ENCODE measurements around the gene CCSAP.

CCSAP gene

GRCh38 chr1:229326601-229327000 is 16.2 kb downstream of the CCSAP start:
- Histone ChIP-seq H3K9ac (ENCODE audit: low read length) (no peak overlapping the region), H4K20me1 (ENCODE audit: insufficient read depth, low read length) (peaks cover 20% of the 10 kb centered on the region), H3K4me1 (ENCODE audit: low read length) (peaks cover 55% of the 10 kb centered on the region), H3K36me3 (replicated peaks; ENCODE audit: low read depth, low read length) (peaks cover 48% of the 10 kb centered on the region), H2AFZ (ENCODE audit: low read depth, low read length) (no peak overlapping the region), H3K4me2 (ENCODE audit: low read length) (no peak overlapping the region), H3K79me2 (ENCODE audit: low read length) (peaks cover 7% of the 10 kb centered on the region; the same call in 1 of the 2 replicates), H3K9me3 (ENCODE audit: insufficient read depth, low read length) (no peaks in the 10 kb centered on the region), H3K27me3 (ENCODE audit: low read depth, low read length) (no peaks in the 10 kb centered on the region), H3K4me3 (ENCODE audit: low read length) (no peak overlapping the region), H3K27ac (ENCODE audit: low read length) (no peak overlapping the region)
- TF ChIP-seq EZH2phosphoT487 (IDR thresholded peaks at IDR 0.05; ENCODE audit: low read depth), result no peak
- no peak for TF ChIP-seq CTCF (IDR thresholded peaks at IDR 0.05; ENCODE audit: low read depth, low read length)

- H3K9ac ChIP-seq (ENCODE audit: low read length), result no peak overlapping the region
- no peaks in the 10 kb centered on the region for H3K9me3 ChIP-seq (ENCODE audit: insufficient read depth, low read length)
- no peaks in the 10 kb centered on the region for H3K27me3 ChIP-seq (ENCODE audit: low read depth, low read length)
- H3K79me2 ChIP-seq (ENCODE audit: low read length), result peaks cover 7% of the 10 kb centered on the region; the same call in 1 of the 2 replicates
- peaks cover 20% of the 10 kb centered on the region for H4K20me1 ChIP-seq (ENCODE audit: insufficient read depth, low read length)
- TF ChIP-seq CTCF (IDR thresholded peaks at IDR 0.05; ENCODE audit: low read depth, low read length) (no peak), EZH2phosphoT487 (IDR thresholded peaks at IDR 0.05; ENCODE audit: low read depth) (no peak)
- no peak overlapping the region for H3K27ac ChIP-seq (ENCODE audit: low read length)
- H3K4me3 ChIP-seq (ENCODE audit: low read length), result no peak overlapping the region
- peaks cover 55% of the 10 kb centered on the region for H3K4me1 ChIP-seq (ENCODE audit: low read length)
- peak overlapping the region; percentile 40 for H3K4me2 ChIP-seq (ENCODE audit: low read length)
- H2AFZ ChIP-seq (ENCODE audit: low read depth, low read length), result no peak overlapping the region
- peaks cover 51% of the 10 kb centered on the region for H3K36me3 ChIP-seq (replicated peaks; ENCODE audit: low read depth, low read length)
Observed at GRCh38 chr1:229325853-229326487, 16.9 kb downstream of the CCSAP start.

- no peak overlapping the region for H3K4me3 ChIP-seq (ENCODE audit: low read length)
- no peaks in the 10 kb centered on the region for H3K27me3 ChIP-seq (ENCODE audit: low read depth, low read length)
- peaks cover 7% of the 10 kb centered on the region; the same call in 1 of the 2 replicates for H3K79me2 ChIP-seq (ENCODE audit: low read length)
- H2AFZ ChIP-seq (ENCODE audit: low read depth, low read length), result no peak overlapping the region
- H4K20me1 ChIP-seq (ENCODE audit: insufficient read depth, low read length), result peaks cover 20% of the 10 kb centered on the region
- H3K27ac ChIP-seq (ENCODE audit: low read length), result no peak overlapping the region
- no peaks in the 10 kb centered on the region for H3K9me3 ChIP-seq (ENCODE audit: insufficient read depth, low read length)
- peak overlapping the region; percentile 40 for H3K4me2 ChIP-seq (ENCODE audit: low read length)
- H3K36me3 ChIP-seq (replicated peaks; ENCODE audit: low read depth, low read length), result peaks cover 54% of the 10 kb centered on the region
- H3K9ac ChIP-seq (ENCODE audit: low read length), result no peak overlapping the region
- H3K4me1 ChIP-seq (ENCODE audit: low read length), result peaks cover 55% of the 10 kb centered on the region
- TF ChIP-seq EZH2phosphoT487 (IDR thresholded peaks at IDR 0.05; ENCODE audit: low read depth), result no peak
- no peak for TF ChIP-seq CTCF (IDR thresholded peaks at IDR 0.05; ENCODE audit: low read depth, low read length)
Observed at GRCh38 chr1:229325401-229325800, 17.4 kb downstream of the CCSAP start.

- Histone ChIP-seq H3K36me3 (replicated peaks; ENCODE audit: low read depth, low read length) (peaks cover 63% of the 10 kb centered on the region), H3K9ac (ENCODE audit: low read length) (no peak overlapping the region), H3K4me2 (ENCODE audit: low read length) (peak overlapping the region; percentile 28; the same call in 1 of the 2 replicates), H3K9me3 (ENCODE audit: insufficient read depth, low read length) (no peaks in the 10 kb centered on the region), H3K4me1 (ENCODE audit: low read length) (peaks cover 48% of the 10 kb centered on the region), H3K79me2 (ENCODE audit: low read length) (peaks cover 7% of the 10 kb centered on the region; the same call in 1 of the 2 replicates), H3K4me3 (ENCODE audit: low read length) (no peak overlapping the region), H3K27me3 (ENCODE audit: low read depth, low read length) (no peaks in the 10 kb centered on the region), H3K27ac (ENCODE audit: low read length) (no peak overlapping the region), H2AFZ (ENCODE audit: low read depth, low read length) (no peak overlapping the region), H4K20me1 (ENCODE audit: insufficient read depth, low read length) (peaks cover 20% of the 10 kb centered on the region)
- TF ChIP-seq EZH2phosphoT487 (IDR thresholded peaks at IDR 0.05; ENCODE audit: low read depth) (no peak), CTCF (IDR thresholded peaks at IDR 0.05; ENCODE audit: low read depth, low read length) (no peak)
Observed at GRCh38 chr1:229323885-229324553, 18.8 kb downstream of the CCSAP start.

All from OCI-LY3 (cell line).